NCI-H1694 (cell line): ENCODE measurements around the gene ELL2.
A peak's percentile ranks its signal among the peaks of the same experiment; 100 is the strongest.

Source experiments
- DNase-seq: peaks from one replicate; lab custom pipeline; 2025; lab: John Stamatoyannopoulos, UW

Gene ELL2

DNA sequence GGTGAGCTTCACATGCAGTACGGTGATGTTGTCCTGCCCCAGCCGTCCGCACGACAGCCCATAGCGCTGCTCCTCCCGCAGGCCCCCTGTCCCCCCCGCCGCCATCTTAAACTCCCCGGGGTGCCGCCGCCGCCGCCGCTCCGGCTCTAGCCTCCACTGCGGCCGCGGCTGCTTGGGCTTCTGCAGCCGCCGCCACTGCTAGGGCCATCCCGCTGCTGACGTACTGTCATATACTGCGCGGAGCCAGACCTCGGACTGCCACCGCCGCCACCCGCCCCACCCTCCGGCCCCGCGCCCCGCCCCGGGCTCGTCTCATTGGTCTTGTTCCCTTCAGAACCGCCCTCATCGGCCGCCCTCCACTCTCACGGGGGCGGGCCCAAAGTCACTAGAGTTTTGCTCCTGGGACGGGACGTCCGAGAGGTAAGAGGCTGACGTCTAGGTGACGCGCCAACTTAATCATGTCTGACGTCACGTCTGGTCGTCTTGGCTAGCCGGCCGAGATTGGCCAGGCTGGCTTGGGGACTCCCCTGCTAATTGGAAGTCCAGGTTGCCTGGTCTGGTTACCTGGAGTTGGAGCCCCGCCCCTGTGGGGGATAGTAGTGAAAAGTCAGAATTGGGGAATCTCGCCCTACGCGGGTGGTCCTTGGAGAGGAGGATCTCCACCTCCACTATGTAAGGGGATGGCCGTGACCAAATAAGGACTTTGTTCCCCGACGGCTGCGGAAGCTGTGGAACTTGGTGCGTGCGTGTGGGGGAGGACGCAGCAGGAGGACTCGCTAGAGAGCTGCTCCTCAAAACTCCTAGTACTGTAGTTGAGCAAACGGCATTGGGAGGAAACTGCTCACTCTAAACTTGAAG, at the start of gene ELL2:
TSS of gene ELL2 (minus strand) at position 235 of the 858 bp plus-strand sequence. CDS start at position 105, 130 bp downstream.
- peak; percentile 53 for DNase-seq

DNA sequence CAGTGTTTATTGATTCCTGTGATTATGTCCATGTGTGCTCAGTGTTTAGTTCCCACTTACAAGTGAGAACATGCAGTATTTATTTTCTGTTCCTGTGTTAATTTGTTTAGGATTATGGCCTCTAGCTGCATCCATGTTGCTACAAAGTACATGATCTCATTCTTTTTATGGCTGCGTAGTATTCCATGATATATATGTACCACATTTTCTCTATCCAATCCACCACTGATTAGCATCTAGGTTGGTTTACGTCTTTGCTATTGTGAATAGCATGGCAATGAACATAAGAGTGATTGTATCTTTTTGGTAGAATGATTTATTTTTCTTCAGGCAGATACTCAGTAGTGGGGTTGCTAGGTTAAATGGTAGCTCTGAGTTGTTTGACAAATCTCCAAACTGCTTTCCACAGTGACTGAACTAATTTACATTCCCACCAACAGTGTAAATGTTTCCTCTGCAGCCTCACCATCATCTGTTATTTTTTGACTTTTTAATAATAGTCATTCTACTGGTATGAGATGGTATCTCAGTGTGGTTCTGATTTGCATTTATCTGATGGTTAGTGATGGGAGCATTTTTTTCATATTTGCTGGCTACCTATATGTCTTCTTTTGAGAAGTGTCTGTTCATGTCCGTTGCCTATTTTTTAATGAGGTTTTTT, 47.5 kb upstream of the ELL2 start:
- no peak for DNase-seq

DNA sequence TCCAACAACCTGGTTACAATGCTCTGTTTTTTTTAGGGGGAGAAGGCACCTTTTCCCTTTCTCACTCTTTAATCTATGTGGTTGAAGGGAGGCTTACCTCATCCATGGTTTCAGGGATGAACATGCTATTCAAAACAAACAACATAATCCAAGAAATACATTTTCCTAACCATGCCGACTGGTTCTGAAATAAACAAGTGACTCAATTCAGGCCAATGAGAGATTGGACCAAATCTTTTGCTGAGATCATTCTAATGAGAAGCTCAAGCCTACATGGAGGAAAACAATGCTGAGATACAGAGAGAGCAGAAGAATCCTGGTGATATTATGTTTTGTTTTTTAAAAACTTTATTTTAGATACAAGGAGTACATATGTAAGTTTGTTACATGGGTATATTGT, 46.8 kb upstream of the ELL2 start:
- no peak for DNase-seq

DNA sequence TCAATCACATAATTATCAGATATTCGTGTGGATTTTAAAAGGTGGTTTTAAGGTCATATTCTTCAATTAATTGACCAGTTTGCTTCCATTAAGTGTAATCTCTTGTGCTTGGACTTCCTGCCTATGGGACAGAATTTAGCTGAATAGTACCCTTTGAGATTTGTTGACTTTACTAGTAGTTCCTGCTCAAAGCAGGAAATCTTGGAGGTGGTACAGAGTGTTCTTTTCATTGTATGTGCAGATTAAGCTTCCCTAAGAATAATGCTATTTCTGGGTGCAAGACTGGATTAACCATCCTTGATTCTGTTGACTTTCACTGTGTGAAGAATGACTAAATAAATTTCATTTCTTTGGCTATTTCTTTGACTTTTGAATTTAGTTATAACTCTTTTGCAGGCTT, 45.4 kb upstream of the ELL2 start:
- DNase-seq: no peak

DNA sequence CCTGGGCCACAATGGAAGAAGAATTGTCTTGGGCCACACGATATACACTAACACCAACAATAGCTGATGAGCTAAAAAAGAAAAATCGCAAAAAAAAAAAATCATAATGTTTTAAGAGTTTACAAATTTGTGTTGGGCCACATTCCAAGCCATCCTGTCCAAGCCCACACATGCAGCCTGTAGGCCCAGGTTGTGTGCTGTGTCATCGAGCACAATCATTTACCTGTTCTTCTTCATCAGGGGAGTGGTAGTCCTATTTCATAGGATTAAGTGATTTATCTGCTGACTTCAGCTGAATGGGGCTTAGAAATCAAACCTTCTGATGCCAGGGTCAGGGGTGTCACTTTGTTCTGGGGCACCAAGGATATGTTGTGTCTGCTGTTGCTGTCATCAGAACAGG, 44.6 kb upstream of the ELL2 start:
- no peak for DNase-seq

DNA sequence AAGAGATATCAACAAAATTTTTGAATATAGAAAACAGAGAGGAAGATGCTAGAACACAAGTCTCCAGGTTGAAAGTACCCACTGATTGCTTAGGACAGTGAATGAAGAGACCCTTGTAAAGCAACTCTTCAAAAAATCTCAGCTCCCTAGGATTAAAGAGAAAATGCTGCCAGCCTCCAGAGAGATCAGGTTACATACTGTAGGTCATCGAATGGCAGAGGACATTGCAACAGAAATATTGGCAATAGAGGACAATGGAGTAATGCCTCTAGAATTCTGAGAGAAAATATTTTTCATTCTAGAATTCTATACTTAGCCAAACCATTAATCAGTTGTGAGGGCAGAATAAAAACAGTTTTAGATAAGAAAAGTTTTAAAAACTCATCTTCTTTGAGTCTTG, 43.1 kb upstream of the ELL2 start:
- no peak for DNase-seq

DNA sequence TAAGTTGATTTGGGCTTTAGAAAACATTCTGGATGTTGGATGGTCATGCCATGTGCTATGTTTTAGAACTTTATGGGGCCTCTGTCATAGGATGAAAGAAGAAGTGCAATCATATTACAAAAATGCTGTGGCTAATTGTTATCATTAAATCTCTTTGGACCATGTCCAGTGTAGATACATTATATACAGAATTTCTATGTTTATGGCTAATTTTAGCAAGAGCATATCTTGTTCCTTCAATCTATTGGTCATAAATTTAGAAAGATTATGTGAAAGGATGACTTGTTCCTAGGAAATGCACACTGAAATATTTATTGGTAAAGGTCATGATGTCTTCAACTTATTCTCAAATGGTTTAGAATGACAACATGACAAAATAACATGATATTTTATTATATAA, 42.4 kb upstream of the ELL2 start:
- no peak for DNase-seq

DNA sequence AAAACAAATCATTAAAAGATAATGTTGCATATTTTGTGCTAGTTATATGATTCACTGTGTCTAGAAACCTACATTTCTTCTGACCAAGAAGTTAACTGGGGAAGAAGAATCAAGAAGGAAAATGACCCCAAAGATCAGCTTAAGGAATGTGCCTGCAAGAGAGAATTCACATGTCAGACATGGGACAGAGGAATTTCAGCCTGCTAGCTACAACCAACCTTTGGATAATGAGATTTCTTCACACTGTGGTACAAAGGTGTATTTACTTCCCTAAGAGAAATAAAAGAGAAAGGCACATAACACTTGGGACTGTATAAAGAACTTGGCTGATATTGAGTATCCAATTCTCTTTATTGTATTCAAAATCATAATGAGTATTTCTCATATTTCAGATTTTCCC, 39.6 kb upstream of the ELL2 start:
- DNase-seq: no peak

DNA sequence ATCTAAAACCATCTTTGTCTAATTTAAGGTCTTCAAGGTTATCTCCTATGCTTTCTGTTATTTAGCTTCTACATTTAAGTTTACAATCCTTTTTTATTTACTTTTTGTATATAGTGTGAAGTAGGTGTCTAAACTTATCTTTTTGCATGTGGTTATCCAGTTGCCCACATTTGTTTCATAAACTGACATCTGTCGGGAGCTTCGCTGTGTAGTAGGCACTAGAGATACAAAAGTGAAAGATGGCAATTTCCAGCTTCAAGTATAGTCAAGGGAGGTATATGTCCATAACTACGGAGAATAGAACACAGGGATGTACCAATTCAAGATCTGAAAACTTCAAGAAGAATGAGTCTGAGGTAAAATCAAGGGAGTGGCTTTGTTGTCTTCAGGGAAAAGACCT, 38.7 kb upstream of the ELL2 start:
- no peak for DNase-seq

DNA sequence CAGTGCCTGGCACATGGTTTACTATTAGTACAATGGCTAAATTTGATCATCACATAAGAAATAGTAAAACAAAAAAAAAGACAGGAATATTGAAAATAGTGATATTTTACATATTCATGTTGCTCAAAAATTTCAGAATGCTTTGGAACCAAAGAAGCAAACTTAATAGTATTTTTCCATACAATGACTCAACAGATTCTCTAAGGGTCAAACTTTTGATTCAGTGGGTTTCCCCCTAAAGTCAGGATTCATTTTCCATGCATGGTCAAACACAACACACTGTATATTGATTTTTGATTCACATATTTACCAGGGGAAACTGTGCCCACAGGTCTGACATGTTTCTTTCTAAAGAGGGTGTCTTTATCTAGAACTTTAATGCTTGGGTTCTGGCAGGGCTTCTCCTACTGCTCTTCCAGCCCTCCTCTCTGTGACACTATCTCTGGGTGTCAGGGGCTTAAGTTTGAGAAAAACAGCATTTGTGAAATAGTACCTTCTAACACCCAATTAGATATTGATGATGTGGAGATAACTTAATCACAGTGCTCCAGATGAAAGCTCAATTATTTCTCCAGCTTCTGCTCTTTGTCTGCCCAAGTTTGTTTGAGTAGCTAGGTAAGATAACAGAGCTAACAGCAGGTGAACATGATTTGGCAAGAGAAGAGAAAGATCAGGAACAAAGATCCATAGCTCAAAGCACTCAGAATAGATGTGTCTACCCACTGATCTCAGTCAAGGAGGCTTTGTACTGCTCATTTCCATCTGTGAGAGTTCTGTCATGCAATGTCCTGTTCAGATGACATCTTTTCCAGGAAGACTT, 35.5 kb upstream of the ELL2 start:
- no peak for DNase-seq

DNA sequence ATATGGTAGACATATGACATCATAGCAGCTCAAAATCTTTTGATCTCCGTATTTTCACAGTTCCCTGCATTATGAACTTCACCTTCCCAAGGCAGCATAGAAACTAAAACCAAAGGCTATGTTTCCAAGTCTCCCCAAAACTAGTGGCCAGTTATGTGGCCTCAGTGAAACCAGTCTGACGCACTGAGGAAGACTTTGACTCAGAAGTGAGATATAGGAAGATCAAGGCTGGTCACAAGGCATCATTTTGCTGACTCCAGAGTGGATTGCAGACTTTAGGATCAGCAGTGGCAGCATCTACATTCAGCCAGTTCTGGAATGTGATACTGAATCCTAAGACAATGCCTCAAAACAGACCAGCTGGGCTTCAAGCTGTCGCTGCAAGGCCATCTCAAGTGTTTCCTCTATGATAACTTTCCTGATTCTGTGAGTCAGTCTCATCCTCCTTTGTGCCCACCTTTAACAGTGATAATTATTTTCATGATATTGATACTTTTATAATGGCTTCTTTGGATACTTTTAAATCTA, 34.4 kb upstream of the ELL2 start:
- no peak for DNase-seq

DNA sequence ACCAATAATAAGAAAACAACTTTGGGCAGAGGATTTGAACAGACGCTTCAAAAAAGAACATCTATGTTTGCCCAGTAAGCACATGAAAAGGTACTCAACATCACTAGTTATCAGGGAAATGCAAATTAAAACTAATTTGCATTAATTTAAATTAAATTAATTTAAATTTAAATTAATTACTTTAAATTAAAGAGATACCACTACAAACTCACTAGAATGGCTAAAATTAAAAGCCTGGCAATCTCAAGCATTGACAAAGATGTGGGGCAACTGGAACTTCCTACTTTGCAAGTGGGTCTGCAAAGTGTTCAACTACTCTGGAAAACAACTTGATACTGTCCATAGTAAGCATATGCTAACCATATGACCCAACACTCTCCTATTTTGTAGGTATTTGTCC, 32.1 kb upstream of the ELL2 start:
- DNase-seq: no peak

DNA sequence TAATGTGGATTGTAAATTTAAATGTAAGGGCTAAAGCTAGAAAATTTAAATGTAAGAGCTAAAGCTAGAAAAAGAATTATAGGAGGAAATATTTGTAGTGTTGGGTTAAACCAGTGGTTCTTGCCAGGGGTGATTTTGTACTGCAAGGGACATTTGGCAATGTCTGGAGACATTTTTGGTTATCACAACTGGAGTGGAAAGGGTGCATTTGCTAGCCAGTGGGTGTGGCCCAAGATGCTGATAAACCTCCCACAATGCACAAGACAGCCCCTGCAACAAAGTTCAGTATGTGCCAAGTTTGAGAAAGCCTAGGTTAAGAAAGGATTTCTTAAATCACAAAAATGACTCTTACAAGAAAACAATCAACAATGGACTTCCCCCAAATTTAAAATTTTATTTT, 31.6 kb upstream of the ELL2 start:
- DNase-seq: no peak

DNA sequence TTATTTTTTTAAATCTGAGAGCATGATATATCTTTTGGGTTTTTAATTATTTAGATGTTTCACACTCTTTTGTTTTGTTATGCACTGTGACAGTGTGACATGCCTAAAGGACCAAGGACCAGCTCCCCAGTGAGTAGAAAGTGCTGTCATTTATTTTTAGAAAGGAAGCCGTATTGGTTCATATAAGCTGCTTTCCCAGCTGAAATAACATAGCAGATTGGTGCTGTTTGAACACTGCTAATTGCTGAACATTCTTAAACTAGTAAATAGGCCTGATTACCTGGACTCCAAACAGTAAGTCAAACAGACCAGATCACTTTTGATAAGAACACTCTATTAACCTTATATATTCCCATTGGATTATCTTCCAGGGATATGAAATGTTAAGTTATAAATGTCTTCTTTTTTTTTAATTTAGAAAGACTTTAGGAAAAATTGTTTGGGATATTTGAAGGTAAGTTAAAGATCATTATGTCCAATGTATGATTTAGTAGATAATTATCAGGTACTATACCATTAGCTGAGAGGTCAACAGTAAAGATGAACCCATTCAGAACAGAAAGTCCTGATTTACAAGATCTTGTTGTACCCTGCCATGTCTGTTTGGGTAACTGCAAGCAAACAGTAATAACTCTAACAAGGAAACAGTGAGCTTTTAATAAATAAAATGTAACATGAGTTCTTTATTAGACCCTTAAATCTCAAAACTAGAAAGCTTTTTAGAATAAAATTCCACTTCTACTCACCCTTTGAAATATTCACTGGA, 27.8 kb upstream of the ELL2 start:
- DNase-seq: no peak

DNA sequence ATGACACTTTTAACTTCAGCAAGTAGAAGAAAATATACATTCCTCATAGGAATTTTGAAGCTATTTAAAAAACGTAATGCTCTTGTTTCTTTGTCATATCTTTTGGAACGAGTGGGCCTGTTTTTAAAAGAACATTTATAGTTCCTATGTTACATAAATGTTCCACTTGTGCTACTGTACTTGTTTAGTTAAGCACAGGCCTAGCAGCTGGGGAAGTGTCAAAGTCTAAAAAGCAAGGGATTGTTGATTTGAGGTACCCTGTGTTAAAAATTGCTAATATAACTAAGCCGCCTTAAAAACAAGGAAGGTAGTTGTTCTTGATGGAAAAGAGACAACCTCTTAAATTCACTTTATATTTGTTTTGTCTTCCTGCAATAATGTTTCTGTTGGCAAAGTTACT, 27.2 kb upstream of the ELL2 start:
- no peak for DNase-seq

DNA sequence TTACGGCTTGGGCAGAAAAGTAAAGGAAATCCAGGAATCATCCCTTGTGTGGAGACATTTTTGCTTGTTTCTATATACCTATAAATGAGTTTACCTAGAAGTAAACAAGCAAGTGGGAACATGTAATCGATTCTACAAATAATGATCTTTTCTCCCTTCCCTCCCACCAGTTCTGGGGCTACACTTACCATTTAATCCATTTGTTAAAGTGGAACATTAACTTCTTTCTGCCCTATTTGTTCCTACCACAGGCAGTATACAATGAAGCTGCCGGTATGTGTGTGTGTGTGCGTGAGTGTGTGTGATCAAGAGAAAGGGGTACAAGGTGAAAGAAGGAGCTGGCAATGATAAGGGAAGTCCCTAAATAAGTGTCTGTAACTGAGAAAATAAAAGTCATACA, 26.4 kb upstream of the ELL2 start:
- DNase-seq: no peak

DNA sequence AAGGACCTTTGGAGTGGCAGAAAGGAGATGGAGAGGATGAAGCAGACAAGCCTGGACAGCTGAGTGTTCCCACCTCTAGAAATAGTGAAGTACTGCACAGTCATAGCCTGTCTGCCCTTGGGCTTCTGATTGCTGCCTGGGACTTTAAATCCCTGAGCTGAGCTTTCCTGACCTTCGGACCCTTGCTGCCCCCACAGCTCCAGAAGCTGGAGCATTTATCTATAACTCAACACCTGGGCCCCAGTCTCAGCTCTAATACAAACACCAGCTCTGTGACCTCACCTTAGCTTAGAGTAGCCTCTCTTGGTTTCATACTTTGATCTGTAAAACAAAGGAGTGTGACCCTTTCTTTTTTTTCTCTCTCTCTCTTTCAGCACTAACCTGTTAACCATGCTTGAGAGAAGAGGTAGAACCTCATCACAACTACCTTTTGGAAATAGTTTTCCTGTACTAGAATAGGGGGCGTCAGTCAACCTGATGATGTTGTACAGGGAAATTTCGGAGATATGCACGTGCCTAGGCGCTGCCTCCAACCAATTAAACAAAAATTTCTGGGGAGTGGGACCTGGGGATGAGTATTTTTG, 25.4 kb upstream of the ELL2 start:
- no peak for DNase-seq

DNA sequence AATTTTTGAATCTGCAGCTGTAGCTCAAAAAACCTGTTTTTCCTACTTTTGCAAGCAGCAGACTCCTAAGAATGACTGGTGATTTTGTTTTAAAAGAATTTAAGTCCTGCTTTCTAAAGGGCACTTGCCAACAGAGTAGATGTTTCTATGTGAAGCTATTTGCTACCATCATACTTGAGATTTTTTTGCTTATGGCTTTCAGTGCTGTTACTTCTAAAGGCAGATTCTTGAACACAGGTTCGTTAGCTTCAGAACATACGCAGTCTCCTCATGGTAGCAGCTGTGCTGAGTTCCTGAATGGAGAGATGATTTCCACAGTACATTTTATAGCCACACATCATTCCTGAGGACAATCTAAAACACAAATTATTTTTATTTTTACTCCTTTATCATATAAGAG, 24.4 kb upstream of the ELL2 start:
- DNase-seq: no peak

DNA sequence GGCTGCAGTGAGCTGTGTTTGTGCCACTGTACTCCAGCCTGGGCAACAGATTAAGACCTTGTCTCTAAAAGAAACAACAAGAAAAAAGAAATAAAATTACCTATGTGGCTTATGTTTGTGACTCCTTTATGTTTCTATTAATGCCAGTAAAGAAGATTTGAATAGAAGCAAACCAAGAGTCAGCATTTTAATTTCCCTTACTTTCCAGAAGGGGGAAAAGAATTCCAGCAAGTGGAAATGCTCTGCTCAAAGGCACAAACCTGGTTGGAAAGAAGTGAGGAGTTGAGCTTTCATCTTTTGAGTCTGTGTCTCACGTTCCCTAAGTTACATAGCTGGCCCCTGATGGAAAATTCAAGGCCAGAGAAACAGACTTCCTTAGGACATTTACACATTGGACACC, 23.6 kb upstream of the ELL2 start:
- DNase-seq: no peak

DNA sequence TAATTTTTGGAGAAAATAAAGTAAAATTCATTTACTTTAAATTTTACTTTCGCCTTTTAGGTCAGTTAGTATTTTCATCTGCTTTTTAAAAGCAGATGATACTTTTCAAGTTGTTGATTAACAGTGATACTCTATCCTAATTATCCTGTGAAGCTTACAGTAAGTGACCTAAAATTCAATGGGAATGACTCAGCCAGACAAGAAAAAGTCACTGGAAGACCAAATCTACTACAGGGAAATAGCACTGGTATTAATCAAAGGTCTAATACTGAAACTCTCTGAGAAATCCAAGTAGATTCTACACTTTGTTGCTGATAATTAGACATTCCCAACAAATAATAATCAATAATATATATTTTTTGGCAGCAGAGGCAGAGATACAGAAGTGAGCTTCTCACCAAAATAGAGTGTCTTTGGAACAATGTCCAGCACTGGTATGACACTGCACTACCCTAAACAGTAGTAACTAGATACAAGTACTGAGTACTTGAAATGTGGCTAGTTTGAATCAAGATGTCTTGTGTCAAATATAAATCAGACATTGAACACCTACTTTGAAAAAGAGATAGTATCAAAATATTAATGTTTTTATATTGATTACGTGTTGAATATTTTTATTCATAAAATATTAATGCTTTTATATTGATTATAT, 22.8 kb upstream of the ELL2 start:
- DNase-seq: no peak

DNA sequence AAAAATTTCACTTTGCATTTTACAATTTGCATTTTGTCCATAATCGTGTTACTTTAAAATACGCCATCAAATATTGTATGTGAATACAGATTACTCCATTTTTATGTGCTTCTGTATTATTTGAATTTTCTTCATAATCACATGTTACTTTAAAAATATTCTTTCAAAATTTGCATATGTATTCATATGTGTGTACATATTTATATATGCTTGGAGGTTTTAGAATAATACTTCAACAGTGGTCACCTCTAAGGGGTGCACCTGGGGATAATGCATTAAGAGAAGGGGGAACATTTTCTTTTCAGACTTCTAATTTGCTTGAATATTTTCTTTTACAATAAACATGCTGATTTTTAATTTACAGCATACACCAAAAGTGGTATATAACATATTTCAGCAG, 21.9 kb upstream of the ELL2 start:
- no peak for DNase-seq
